ENCODE data around the gene RAPH1.

RAPH1 gene

DNA sequence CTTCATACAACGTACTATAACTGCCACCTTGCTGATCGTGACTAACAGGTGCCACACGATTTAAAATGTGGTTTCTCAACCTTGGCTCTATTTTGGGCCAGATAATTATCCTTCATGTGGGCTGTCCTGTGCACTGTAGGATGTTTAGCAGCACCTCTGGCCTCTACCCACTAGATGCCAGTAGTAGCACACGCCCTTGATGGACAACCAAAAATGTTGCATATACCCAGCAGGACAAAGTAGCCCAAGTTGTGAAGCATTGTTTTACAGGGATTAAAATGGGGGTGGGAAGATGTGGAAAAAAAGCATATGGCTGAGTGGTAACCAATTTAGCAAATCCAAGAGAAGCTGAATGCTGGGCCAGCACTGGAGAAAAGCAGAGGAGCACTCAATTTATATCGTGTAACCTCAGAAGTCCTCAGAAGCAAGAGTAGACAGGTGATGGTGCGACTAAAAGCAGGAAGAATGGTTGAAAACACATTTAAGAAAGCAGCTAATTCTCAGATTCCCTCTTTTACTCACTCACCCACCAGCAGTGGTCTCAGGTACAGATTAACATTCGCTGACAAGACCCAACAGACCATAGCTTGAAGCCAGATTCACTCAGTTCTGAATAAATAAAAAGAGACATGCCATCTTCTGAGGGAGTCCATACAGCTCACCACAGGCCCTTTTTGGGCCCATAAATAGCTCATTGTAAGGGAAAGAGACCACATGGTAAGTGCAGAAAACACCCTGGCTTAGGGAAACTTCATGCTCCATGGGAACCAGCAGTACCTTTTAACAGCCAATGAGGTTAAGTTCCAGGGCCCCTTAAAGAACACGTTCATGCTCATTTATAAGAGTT is 50.6 kb downstream of the RAPH1 start:
- DNase-seq, result peak; percentile 61

- no peak for DNase-seq
These were observed 54.5 kb downstream of the RAPH1 start for GRCh38 chr2:203480623-203481022.

DNA sequence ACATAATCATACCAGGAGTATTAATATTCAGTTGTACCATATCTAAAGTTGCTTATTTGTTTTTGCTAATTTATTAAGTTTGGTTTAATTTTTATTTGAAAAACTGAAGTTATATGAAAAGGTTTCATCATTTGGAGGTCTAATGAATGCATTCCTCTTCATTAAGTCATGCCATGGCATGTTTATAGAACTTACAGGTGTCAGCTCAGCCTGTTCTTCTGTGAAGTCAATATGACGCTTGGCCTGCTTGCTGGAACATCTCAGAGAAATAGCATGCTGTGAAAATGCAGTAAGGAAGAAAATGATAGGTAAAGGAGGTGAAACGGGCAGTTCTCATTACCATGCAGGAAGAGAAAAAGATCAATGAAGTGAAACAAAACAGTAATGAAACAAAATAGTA is 58.2 kb downstream of the RAPH1 start:
- DNase-seq, result no peak

DNA sequence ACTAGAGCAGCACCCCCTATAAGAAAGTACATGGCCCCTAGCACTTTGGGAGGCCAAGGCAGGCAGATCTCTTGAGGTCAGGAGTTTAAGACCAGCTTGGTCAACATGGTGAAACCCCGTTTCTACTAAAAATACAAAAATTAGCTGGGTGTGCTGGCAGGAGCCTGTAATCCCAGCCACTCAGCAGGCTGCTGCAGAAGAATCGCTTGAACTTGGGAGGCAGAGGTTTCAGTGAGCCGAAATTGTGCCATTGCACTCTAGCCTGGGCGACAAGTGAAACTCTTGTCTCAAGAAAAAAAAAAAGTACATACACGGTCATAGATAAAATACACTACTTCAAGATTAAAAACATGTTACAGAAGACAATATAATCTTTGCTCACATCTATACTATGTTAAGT is 63.8 kb downstream of the RAPH1 start:
- DNase-seq, result no peak

- DNase-seq, result no peak
These were observed 64.7 kb downstream of the RAPH1 start for GRCh38 chr2:203470371-203470770.

- no peak for DNase-seq
These were observed 65.6 kb downstream of the RAPH1 start for GRCh38 chr2:203469546-203469945.

DNA sequence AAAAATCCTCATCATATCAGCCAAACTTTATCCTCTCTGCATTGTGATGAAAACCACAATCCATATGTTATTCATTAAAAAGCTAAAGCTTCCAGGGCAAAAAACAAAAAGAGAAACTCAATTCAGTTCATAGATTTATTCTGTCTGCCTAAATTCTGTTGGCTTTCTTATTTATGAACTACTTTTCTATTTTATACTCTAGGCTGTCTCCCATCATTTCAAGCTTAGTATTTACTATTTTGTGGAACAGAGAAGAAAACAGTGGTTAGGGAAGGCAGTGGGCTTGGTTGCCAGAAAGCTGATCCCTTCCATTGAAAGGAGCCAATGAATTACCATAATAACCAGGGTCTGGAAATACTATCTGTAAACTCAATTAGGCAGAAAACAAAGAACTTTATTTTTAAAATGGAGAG is 71.8 kb downstream of the RAPH1 start:
- DNase-seq, result no peak

DNA sequence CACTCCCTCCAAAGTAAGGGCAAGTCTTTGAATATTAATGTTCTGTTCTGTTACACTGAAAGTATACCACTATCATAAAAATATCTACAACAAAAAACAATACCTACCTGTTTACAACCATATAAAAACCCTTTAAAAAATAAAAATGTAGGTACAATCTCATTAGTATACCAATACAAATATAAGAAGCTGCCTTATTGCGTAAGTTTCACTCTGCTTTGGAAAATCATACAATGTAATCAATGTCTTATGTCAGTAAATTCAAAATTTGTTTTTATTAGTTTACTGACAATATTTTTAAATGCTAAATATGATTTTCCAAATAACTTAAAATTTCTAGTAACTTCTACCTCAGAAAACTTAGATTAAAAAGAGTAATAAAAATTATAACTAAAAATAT is 72.8 kb downstream of the RAPH1 start:
- no peak for DNase-seq

DNA sequence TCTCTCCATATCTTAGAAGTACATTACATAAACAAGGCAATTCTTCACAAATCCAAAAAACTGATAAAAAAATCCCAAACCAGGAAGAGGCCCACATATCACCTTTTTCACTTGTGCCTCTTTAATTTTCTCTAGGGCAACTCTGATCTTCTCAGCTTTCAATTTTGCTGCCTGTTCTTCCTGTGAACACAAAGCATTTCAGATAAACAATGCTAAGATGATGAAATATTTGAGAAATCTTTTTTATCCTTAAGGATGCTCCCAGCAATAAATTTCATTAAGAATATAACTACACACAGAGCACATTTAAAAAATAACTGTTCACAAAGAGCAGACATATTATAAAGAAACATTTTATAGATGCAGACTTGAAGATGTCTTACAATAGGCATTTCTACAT is 73.4 kb downstream of the RAPH1 start:
- DNase-seq, result no peak

- DNase-seq, result no peak
These were observed 79.9 kb downstream of the RAPH1 start for GRCh38 chr2:203455209-203455608.

DNA sequence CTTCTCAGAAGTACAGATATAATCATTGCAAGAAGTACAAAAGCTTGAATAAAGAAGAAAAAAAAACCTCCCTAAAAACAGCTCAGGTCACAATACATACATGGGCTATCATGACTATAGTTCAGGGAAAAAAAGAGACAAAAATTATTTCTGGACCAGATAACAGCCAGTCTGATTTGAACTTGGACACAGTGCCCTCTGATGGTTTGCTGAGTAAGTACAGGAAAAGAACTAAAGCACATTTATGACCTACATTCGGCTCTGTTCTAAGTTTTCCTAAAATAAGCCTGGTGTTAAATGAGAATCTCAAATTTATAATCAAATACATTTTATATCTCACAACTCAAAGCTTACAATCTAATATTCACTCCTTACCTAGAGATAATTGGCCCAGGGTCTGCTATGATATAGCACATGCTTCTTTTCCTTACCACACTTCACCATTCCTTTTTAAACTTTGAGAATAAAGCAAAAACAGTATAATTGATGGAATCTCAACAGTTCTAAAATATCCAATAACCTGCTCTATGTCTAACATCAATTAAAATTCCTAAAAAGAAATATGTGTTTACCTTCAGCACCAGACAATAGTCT is 81.1 kb downstream of the RAPH1 start:
- peak; percentile 70 for DNase-seq

DNA sequence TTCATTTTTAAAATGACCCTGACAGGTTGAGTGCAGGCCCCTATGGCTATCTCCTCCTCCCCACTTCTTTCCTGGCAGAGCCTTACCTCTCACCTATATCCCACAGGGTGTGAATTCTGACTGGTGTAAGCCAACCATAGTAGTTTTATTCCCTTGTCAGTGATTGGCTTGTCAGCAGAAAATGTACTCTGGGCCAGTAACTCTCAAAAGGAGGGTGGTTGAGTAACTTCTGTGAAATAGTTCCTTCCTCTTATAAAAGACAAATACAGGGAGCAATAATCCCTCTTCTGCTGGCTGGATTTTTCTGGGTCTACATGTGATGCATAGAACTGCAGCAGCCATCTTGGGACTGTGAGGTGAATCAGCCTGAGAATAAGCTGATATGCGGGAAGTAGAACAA is 83.4 kb downstream of the RAPH1 start:
- DNase-seq, result no peak

DNA sequence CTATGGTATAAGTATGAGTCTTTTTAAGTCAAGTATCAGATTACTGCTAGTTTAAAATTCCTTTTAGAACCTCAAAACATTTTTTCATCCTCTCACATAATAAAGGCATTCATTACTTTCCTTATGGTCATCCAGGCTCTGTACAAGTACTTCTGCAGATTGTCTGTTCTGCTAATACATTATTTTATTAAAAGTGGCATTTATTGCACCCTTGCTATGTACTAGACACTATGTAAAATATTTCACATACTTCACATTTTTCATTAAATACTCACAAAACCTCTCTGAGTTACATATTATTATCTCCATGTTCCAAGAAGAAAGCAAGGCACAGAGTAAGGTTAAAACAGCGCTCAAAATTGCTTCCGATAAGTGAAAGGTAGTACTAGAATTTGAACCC is 84.1 kb downstream of the RAPH1 start:
- DNase-seq, result no peak

DNA sequence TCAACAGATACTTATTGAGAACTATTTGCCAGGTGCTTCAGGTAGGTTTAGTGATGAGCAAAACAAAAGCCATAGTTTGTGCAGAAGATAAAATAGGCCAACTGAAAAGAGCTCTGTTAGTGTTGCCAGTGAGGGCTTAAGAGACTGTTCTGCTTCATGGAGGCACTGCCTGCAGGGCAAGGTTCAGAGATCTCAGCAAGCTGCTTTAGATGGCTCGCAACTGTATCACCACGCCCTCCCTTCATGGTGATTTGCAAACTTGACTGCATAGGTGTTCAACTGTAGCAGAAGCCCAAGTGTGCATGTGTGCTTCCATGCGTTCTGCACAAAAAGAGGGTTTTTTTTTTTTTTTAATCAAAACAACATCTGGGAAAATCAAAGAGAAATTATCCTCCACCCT is 84.5 kb downstream of the RAPH1 start:
- DNase-seq, result no peak

- no peak for DNase-seq
These were observed 88.3 kb downstream of the RAPH1 start for GRCh38 chr2:203446780-203447179.

DNA sequence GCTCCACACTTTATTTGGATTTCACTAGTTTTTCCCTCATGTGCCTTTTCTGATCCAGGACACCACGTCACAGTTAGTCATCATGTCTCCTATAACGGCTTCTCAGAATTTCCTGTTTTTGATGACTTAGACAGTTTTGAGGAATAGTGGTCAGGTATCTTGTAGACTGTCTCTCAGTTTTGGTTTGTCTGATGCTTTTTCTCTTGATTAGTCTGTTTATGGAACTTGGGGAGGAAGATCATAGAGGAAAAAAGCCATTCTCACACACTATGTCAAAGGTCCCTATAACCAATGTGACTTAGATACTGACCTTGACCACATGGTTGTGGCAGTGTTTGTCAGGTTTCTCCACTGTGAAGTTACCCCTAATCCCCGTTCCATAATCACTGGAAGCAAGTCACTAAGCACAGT is 89.0 kb downstream of the RAPH1 start:
- no peak for DNase-seq

DNA sequence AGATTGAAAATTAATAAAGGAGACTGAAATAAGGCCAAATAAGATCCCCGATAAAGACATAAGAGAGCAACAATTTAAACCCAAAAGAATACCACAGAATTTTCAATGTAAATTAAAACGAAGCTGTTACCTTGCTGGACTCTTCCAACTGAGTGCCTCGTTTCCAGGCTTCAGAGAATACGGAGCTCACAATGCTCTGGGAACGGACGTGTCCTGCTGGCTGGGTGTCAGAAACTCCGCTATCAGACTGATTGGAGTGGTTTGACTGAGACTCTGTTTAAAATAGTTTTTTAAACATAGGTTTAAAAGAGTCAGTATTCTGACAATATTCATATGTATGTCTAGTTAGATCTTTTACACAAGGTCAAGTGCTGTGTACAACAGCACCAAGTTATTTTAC is 90.4 kb downstream of the RAPH1 start:
- DNase-seq, result no peak

GRCh38 chr2:203442463-203442862 is 92.6 kb downstream of the RAPH1 start:
- DNase-seq, result no peak

GRCh38 chr2:203441463-203441862 is 93.6 kb downstream of the RAPH1 start:
- no peak for DNase-seq

DNA sequence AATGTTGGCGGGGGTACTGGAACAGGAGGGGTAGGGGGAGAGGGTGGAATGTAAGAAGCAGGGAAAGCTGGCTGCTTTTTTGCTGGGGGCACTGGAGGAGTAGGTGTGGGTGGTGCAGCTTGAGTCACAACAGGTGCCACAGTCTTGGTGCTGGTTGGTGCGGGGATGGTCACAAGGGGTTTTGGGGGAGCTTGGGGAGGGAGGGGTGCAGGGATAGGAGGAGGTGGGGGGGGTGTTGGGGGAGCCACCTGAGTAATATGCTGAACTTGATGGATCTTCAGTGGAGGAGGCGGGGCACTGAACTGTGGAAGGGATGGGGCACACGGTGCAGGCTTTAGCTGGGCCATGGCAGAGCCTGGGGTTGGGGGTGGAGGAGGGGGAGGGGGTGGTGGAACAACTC is 94.4 kb downstream of the RAPH1 start:
- DNase-seq, result no peak

GRCh38 chr2:203438528-203438927 is 96.6 kb downstream of the RAPH1 start:
- no peak for DNase-seq

DNA sequence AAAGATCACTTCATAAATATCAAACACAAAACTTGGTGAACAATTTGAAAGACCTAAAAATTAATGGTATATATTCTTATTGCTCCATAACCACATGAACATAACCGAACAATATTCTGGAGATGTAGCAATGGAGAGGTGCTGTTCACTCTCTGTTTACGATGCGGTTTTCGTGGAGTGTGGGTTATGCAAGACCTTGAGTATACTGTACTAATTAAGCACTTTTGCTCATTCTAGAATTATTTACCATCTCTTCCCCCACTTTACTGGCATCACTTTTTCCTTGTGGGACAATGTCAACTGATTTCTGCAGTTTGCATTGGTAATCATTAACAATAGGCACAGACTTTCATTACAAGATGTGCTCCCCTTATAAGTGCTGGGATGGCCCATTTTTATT is 97.6 kb downstream of the RAPH1 start:
- no peak for DNase-seq

GRCh38 chr2:203436496-203436895 is 98.6 kb downstream of the RAPH1 start:
- DNase-seq, result no peak

DNA sequence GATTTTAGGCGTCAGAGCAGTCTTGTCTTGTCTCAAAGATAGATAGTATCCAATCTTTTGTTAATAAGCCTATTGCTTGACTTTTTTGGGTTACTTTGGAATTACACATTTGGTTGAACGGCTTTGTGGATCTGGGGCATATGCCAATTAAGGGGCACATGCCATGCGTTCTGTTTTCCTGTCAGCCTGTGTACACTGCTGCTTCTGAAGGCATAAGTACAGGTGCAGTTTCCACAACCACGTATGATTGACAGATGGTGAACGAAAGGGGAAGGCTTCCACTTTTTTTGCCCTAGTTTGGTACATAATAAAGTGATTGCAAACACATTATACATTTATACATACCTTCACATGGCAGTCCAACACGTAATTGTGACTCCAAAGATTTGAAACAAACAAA is 102.3 kb downstream of the RAPH1 start:
- DNase-seq, result no peak
